ENCODE data around the gene PODXL2.

Gene PODXL2

DNA sequence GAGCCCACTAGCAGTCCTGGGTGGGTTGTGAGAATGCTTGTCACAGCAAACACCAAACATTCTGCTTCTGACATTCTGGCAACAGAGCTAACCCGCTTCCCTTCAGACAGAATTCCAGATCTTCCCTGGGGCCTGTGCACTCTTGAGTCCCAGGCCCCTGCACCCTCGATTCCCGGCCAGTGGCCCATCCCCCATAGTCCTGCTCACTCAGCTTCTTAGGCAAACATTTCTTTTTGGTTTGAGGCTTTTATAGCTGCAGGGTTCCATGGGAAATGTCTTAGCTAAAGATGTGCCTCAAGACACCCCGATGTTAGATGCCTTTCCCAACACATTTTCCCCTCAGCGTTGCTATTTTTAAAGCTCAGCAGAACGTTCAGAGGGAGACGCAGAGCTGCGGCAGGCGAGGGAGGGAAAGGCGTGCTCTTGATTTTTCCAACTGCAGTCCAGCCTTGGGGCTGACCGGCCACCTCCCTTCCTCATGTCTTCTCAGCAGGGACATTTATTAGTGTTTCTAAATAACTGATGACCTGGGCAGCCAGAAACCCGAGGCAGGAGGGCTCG lies 78.9 kb downstream of the PODXL2 start:
- Mint-ChIP-seq H3K9me3 (no peaks in the 10 kb centered on the region), H3K4me3 (no peak overlapping the region), H3K4me1 (no peaks in the 10 kb centered on the region), H3K27ac (peak overlapping the region in 1 of 2 donors; percentile 57), H3K27me3 (peaks cover 10% of the 10 kb centered on the region)
- ATAC-seq, result no peak
- no peak for DNase-seq

DNA sequence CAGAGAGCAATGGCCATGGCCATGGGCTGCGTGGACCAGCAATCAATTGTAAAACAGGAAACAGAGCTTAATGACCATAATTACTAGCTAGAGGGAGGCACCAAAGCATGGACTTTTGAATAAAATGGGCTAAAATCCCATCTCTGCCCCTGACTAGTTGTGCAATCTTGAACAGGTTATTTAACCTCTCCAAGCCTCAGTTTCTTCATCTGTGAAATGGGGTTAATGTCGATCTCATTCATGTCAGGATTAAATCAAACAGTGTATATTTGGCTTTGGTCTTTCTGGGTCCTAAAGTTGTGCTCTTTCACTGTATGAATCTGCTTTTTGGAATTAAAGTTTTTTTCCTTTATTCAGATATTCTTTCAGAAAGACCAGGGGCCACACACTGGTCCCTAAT lies 79.9 kb downstream of the PODXL2 start:
- Mint-ChIP-seq H3K27me3 (peaks cover under 1% of the 10 kb centered on the region), H3K4me3 (no peak overlapping the region), H3K27ac (no peak overlapping the region), H3K4me1 (no peaks in the 10 kb centered on the region), H3K9me3 (no peaks in the 10 kb centered on the region)
- ATAC-seq (no peak), DNase-seq (no peak)

DNA sequence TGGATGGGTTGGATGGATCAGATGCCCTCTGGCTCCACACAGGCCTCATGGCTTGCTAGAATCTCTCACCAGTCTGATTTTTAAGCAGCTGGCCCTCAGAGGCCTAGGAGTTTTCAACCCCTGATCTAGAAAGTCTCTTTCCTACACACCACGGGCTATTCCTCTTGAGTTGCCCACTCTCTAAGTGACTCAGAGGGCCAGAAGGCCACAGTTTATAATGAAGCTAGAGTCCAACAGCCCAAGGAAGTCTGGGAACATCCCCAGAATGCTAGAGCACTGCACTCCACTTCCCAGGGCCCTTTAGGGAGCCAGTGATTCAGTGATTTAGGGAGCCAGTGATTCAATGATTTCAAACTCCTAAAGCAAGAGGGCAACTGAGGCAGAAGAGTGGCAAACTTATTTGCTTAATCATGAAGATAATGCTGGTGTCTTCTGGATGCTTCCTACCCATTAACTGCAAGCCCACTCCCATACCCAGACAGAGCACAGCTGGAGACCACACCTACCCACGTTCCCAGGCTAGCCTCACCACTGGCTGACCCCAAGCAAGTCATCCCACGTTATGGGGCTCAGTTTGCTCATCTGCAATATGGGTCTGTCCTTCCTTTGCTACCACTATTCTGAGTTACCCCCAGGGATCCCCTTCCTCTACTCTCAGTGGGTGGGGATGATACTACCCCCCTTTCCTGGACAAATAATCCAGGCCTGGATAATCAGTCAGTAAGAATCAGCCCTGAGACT lies 80.5 kb downstream of the PODXL2 start:
- no peak for DNase-seq
- H3K9me3 Mint-ChIP-seq, result no peaks in the 10 kb centered on the region
- no peak for ATAC-seq
- H3K4me1 Mint-ChIP-seq, result no peaks in the 10 kb centered on the region
- H3K27me3 Mint-ChIP-seq, result no peaks in the 10 kb centered on the region
- H3K4me3 Mint-ChIP-seq, result no peak overlapping the region
- no peak overlapping the region for H3K27ac Mint-ChIP-seq

DNA sequence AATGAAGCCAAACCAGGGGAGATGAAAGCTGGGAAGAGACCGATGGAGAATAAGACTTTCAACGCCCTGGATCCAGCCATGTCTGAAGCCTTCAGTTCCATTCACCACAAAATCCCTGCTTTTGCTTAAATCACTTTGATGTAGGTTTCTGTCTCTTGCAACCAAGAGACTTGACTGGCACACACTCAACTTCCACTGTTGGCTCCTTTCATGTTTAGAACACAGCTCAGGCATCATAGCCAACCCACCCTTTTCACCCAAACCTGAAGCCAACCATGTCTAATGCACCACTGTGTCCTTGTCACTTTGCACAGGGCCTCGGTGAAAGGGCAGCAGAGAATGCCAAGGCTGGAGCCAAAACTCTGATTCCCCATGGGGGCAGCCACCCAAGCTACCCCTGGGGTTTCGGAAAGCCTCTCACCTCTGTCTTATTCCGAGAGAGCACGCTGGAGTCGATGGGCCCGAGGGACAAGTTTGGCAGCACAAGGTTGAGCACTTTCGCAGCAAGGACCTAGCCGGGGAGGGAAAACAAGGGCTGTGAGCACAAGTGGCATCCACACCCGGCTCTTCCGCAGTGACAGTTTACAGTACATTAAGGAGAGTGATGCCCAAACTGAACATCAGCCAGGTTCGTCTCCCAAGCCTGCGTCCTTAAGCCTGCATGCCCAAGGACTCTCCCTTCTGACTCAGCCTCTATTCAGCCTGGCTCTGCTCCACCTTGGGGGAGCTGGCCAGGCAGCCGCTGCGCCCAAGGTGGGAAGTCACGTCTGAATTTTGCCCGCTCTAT lies 81.4 kb downstream of the PODXL2 start:
- ATAC-seq (no peak), DNase-seq (no peak)
- H3K4me1 Mint-ChIP-seq, result no peaks in the 10 kb centered on the region
- no peak overlapping the region for H3K4me3 Mint-ChIP-seq
- peak overlapping the region in 1 of 2 donors; percentile 22 for H3K27ac Mint-ChIP-seq
- H3K27me3 Mint-ChIP-seq, result peaks cover 4% of the 10 kb centered on the region
- no peaks in the 10 kb centered on the region for H3K9me3 Mint-ChIP-seq

DNA sequence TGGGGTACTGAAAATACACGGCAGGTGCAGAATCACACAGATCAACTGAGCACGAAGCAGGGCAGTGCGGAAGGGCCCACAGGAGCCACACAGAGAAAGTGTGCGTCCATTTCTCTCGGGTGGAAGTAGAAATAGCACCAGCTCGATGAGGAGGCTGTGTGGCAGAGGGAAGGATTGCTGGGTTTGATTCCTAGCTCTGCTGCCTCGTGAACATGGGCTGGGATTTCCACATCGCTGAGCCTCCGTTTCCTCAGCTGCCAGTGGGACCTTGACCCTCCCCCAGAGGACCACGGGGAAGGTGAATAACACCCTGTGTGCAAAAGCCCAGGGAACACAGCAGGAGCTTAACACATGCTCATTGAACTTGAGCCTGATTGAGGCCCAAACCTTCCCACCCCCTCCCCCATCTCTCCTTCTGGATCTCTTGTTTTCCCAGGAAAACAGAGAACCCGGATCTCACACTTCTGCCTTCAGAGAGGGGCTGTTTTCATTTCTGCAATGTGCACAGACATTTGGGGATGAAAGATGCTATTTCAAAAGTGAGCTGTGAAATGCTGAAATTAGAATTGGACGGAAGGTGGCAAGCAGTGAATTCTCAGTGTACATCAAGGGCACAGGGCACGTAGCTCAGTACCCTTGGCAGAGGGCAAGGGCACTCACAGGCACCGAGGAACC lies 82.2 kb downstream of the PODXL2 start:
- Mint-ChIP-seq H3K4me1 (no peaks in the 10 kb centered on the region), H3K4me3 (no peak overlapping the region), H3K9me3 (no peaks in the 10 kb centered on the region), H3K27ac (no peak overlapping the region), H3K27me3 (peaks cover 7% of the 10 kb centered on the region)
- ATAC-seq (no peak), DNase-seq (no peak)

DNA sequence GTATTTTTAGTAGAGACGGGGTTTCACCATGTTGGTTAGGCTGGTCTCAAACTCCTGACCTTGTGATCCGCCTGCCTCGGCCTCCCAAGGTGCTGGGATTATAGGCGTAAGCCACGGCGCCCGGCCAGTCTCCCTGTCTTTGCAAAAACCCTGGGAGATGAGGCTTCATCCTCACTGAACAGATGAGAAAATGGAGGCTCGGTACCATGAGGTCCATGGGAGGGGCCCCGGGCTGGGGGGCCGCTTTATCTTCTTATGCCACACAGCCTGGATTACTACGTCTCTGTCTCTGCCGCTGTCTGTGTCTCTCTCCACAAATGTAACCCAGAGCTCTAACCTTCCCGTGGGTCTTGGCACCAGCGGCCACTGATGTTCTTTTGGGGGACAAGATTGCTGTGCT lies 82.9 kb downstream of the PODXL2 start:
- H3K4me1 Mint-ChIP-seq, result no peaks in the 10 kb centered on the region
- no peaks in the 10 kb centered on the region for H3K9me3 Mint-ChIP-seq
- ATAC-seq (no peak), DNase-seq (no peak)
- peaks cover 7% of the 10 kb centered on the region for H3K27me3 Mint-ChIP-seq
- no peak overlapping the region for H3K27ac Mint-ChIP-seq
- no peak overlapping the region for H3K4me3 Mint-ChIP-seq

DNA sequence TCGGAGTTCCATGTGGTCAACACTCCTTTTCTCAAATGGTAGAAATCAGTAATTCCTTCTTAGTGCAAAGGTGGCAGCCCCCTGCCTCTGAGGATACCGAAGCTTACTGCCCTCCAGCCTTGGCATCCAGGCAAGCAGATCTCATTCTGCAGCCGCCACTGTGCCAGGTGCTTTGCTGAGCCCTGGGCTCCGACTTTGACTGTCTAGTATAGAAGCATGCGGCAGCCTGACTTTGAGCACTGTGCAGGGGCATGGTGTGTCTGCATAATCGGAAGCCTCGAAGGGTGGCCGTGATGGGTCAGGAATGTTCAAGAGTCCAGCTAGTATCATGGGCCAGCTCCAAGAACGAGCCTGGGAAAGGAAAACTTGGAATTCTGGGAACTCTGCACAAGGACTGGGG lies 83.5 kb downstream of the PODXL2 start:
- Mint-ChIP-seq H3K27me3 (peaks cover 7% of the 10 kb centered on the region), H3K9me3 (no peaks in the 10 kb centered on the region), H3K4me1 (no peaks in the 10 kb centered on the region), H3K27ac (no peak overlapping the region), H3K4me3 (no peak overlapping the region)
- DNase-seq, result no peak
- ATAC-seq, result no peak

DNA sequence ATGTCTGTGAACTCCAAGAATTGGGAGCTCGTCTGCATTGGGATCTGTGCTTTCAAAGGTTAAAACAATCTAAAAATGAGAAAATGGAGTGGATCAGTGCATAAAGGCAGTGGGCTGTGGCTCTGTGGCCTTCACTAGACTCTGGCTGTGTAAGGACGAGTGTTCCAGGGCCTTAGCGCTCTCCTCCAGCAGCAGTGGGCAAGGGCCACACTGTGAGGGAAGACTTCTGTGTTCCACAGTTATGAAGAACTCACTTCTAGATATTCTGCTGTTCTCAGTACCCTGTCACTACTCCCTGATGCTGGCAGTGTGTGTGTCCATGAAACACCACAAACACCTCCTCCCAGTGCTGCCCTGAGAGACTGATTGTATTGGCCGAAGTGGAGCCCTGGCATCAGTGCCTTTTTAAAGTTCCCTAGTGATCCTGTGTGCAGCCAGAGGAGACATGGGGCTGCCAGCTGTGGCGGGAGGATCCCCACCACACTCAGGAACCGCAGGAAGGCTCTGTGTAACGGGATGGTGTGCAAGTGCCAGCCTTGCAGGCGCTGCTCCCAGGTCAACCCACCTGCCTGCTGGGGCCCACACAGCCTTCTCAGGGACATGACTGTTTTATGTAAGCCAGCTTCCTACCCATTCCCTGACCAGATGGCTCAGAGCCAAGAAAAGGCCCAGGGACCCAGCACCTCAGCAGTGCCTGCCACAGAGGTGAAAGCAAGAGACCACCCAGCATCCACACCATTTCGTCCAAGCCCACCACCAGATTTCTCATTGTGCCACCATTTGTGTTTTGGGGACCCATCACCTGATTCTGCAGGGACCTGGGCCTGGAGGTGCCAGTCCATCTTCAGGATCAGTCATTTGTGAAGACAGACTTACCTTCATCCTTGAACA lies 84.1 kb downstream of the PODXL2 start:
- no peak overlapping the region for H3K27ac Mint-ChIP-seq
- ATAC-seq, result no peak
- no peak for DNase-seq
- no peaks in the 10 kb centered on the region for H3K9me3 Mint-ChIP-seq
- H3K4me1 Mint-ChIP-seq, result no peaks in the 10 kb centered on the region
- H3K4me3 Mint-ChIP-seq, result no peak overlapping the region
- H3K27me3 Mint-ChIP-seq, result peaks cover 7% of the 10 kb centered on the region

DNA sequence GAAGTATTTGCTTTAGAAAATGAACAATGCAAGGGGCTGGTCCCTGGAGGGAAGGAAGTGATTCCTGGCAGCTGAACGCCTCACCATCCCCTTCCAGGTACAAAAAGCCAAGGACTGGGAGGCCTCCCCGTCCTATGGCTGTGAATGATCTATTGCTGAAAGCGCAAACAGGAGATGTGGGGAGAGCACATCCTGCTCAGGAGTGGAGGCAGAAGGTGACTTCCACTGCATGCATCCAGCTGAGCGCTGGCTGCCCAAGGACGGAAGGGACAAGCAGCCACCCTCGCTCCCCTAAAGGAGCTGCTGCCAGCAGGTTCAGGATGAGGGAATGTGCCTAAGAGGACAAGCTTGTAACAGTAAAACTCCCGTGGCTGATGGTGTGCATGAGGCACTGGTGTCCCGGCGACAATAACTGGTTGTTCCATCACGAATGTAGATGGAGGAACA lies 85.2 kb downstream of the PODXL2 start:
- ATAC-seq (no peak), DNase-seq (no peak)
- no peak overlapping the region for H3K27ac Mint-ChIP-seq
- H3K9me3 Mint-ChIP-seq, result no peaks in the 10 kb centered on the region
- no peaks in the 10 kb centered on the region for H3K4me1 Mint-ChIP-seq
- H3K27me3 Mint-ChIP-seq, result peaks cover 7% of the 10 kb centered on the region
- H3K4me3 Mint-ChIP-seq, result no peak overlapping the region

DNA sequence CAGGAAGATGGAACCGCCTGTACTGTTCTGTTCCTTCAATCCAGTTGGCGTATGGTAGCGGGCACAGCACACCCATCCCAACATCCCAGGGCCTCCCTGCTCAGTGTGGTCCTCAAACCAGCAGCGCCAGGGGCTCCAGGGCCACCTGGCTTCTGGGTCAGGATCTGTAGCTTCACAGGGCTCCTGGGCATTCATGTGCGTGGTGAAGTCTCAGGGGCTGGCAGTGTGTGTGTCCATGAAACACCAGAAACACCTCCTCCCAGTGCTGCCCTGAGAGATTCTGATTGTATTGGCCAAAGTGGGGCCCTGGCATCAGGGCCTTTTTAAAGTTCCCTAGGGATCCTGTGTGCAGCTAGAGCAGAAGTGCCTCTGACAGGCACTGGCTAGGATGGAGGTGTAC lies 85.9 kb downstream of the PODXL2 start:
- DNase-seq (no peak), ATAC-seq (no peak)
- Mint-ChIP-seq H3K27me3 (peaks cover 7% of the 10 kb centered on the region), H3K4me3 (no peak overlapping the region), H3K27ac (no peak overlapping the region), H3K9me3 (no peaks in the 10 kb centered on the region), H3K4me1 (no peaks in the 10 kb centered on the region)

DNA sequence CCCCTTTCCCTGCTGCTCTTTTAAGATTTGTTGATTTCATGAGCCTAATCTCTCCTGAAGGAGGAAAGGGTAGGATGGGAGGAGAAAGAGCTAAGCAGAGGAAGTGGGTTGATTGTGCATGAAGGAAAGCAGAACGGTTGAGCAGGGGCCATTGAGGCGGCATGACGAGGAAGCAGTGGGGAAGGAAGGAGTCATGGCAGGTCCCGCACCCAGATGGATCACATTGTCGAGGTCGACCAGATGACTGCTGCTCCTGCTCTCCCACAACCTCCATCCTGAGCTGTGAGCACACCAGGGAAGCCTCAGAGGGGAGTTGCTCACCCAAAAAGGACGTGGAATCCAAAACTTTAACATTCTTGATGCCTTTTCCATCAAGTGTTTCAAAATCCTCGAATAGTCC lies 86.5 kb downstream of the PODXL2 start:
- H3K27me3 Mint-ChIP-seq, result peaks cover 7% of the 10 kb centered on the region
- ATAC-seq, result no peak
- no peak overlapping the region for H3K4me3 Mint-ChIP-seq
- no peaks in the 10 kb centered on the region for H3K4me1 Mint-ChIP-seq
- no peak overlapping the region for H3K27ac Mint-ChIP-seq
- DNase-seq, result no peak
- no peaks in the 10 kb centered on the region for H3K9me3 Mint-ChIP-seq

DNA sequence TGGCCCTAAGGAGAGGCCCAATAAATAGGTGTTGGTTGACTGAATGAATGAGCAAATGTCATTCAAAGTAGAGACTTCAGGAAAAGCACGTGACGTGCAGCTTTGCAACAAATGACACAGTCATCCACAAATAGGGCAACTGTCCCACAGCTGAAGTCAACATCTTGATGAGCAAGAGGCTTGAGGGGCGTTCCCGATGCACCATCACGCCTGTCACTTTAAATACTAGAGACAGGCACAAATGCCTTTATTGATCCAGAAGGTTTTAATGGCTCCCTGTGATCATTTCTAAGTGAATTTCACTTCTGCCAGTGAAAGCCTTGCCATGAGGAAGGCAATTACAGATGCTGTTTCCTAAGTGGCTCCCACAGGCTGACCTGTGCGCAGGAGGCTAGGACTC lies 87.4 kb downstream of the PODXL2 start:
- Mint-ChIP-seq H3K27me3 (peaks cover 7% of the 10 kb centered on the region), H3K4me3 (no peak overlapping the region), H3K9me3 (no peaks in the 10 kb centered on the region), H3K27ac (no peak overlapping the region), H3K4me1 (no peaks in the 10 kb centered on the region)
- ATAC-seq (no peak), DNase-seq (no peak)

DNA sequence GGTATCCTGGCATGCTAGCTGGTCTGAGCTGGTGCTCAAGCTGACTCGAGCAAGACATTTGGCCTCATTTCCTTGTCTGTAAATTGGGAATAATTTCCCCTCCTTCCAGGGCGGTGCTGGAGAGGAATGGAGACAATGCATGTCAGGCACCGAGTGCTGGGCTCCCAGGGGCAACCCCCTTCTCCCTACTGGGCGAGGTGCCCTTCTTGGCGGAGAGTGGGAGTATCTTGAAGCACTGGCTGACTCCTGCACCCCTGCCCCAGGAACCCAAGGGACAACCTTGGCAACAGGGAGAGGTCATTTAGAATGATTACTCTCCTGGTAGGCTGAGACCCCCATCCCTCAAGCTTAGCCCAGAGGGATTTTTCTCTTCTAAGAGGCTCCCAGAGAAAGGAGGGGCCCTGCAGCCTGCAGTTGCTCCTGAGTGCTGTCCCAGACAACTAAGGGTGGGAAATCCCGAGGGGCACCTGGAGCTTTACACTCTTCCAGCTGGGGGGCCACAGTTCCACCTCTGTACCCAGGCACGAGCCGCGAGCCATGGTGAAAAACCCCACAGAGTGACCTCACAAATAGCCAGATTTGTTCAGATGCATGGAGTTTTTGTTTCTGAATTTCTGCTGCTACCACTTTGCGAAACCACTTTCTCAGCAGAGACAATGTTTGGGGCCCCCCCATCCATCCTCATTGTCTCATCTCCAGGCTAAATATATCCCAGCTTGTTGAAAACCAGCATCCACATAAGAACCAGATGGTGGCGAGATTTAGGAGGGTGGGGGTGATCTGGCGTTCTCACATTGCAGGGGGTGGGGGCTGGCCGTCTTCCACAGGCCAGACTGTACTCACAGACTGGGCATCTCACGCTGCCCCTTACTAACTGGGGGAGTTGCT lies 88.6 kb downstream of the PODXL2 start:
- peaks cover 7% of the 10 kb centered on the region for H3K27me3 Mint-ChIP-seq
- H3K9me3 Mint-ChIP-seq, result no peaks in the 10 kb centered on the region
- no peak overlapping the region for H3K4me3 Mint-ChIP-seq
- no peak overlapping the region for H3K27ac Mint-ChIP-seq
- no peak for ATAC-seq
- H3K4me1 Mint-ChIP-seq, result no peaks in the 10 kb centered on the region
- no peak for DNase-seq

DNA sequence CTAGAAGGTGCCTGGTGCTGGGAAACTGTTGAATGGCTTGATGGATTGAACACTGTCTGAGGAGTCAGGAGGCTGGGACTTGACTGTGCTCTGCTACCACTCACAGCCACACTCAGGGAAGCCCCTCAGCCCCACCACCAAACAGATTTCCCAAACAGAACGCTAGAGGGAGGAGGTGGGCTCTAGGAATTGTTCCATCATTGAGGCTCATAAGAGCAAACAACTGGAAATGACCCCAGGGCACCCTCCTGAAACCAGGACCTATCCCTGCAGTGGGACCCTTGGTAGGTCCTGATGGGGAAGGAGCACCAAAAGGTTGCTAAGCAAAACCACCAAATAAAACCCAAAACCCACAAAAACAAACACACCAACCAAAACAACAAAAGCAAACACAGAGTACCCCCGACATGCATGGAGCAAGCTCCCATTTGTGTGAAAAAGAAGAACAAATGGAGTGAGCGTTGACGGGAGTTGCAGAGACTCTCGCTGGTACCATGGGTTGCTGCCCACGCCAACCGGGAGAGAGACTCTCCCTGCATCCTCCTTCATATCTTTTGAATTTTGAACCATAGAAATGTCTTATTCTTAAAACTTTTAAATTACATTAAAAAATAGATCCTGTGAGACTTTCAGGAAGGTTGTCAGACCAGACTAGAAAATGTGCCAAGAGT lies 89.4 kb downstream of the PODXL2 start:
- ATAC-seq (no peak), DNase-seq (no peak)
- Mint-ChIP-seq H3K4me1 (no peaks in the 10 kb centered on the region), H3K27me3 (peaks cover 7% of the 10 kb centered on the region), H3K9me3 (no peaks in the 10 kb centered on the region), H3K4me3 (no peak overlapping the region), H3K27ac (no peak overlapping the region)
